Naive B cell (primary cell): ENCODE results near the gene SALL4. TPM values are rescaled to one million over a fixed set of nuclear protein-coding genes. Genes with fewer than 3 reads are reported as not detected.
"Not testable (repeated sequence)": the region's sequence is repeated elsewhere in the genome, so short reads cannot be mapped to it uniquely, and the experiment has no call there.

Source experiments
- ATAC-seq, 2 donors: fragments of 150-1000 bp; cut with Tn5 transposase; 2 replicates each; pipeline ENCODE4 v1.10.0; 2021; ENCODE audit warnings: low read depth in 2 of 2, mild to moderate bottlenecking in 2 of 2, moderate library complexity in 2 of 2
- DNase-seq: peaks from one replicate; pipeline ENCODE4 v3.0.0; 2022
- H3K27ac Mint-ChIP-seq, 6 donors: one replicate each; pipeline ENCODE4 v1.8.0; 2020 to 2022; ENCODE audit warnings: mild to moderate bottlenecking in 6 of 6, mixed read lengths in 6 of 6, moderate library complexity in 5 of 6, inconsistent platforms in 2 of 6
- H3K27me3 Mint-ChIP-seq, 3 donors: one replicate each; pipeline ENCODE4 v1.8.0; 2021 to 2022; ENCODE audit warnings: mixed read lengths in 3 of 3, mild to moderate bottlenecking in 1 of 3
- H3K36me3 Mint-ChIP-seq, 2 donors: one replicate each; pipeline ENCODE4 v1.8.0; 2020 to 2022; ENCODE audit warnings: mixed read lengths in 2 of 2, inconsistent platforms in 1 of 2, mild to moderate bottlenecking in 1 of 2
- H3K4me1 Mint-ChIP-seq, 3 donors: one replicate each; pipeline ENCODE4 v1.8.0; 2020 to 2022; ENCODE audit warnings: mixed read lengths in 3 of 3, inconsistent platforms in 1 of 3, mild to moderate bottlenecking in 1 of 3, moderate library complexity in 1 of 3
- H3K4me3 Mint-ChIP-seq, 8 donors: one replicate each; pipeline ENCODE4 v1.8.0; 2020 to 2022; ENCODE audit warnings: mild to moderate bottlenecking in 8 of 8, mixed read lengths in 8 of 8, moderate library complexity in 8 of 8, inconsistent platforms in 2 of 8
- H3K9me3 Mint-ChIP-seq, 7 donors: one replicate each; pipeline ENCODE4 v1.8.0; 2020 to 2022; ENCODE audit warnings: mixed read lengths in 7 of 7, mild to moderate bottlenecking in 5 of 7, inconsistent platforms in 2 of 7, moderate library complexity in 1 of 7
- polyA plus RNA-seq, 6 donors: library from polyadenylated mRNA; unstranded; fragments of 300-500 nt; fragmentation: Illumina TruSeq; gene quantifications; one replicate each; pipeline ENCODE4 v1.2.3, GENCODE V29; 2021; ENCODE audit warnings: low read depth in 6 of 6

The SALL4 gene
- polyA plus RNA-seq, 6 donors from 2014 or later: not detected

DNA sequence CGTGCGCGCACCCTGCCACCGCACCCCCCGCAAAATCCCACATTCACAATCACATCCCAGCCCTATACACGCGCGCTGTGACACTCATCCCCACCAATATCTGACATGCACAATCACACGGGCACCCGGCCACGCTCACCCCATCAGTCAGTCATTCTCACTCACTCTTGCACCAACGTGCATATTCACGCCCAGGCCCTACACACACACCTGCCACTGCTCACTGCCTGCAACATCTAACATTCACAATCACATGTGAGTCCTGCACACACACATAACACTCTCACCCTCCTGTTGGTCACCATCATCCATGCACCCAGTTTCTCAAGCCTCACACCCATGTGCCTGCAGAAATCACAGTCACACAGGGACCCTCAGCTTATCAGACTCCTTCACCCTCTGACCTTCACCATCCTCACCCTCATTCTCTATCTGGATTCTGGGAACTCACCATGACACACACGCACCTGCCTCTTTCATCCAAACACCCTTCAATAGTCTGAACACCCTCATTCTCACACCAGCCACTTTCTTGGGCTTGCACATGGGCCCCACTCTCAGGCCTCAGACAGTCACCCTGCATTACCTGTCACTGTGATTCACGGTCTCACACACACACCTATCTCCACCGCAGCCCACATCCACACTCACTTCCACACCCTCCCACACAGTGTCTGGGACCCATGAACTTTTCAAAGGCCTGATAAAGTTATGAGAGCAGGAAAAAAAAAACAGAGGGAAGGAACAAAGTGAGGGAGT lies 33.4 kb downstream of the SALL4 start:
- Mint-ChIP-seq H3K9me3 (peaks cover 0 to 3% (median 0%) of the 10 kb centered on the region in 7 donors), H3K4me3 (peak overlapping the region; percentile 58 to 89 (median 80)), H3K4me1 (peaks cover 8% of the 10 kb centered on the region in 3 donors), H3K27ac (peak overlapping the region in 2 of 6 donors; percentile 4 to 75), H3K27me3 (peaks cover 39 to 45% (median 43%) of the 10 kb centered on the region in 3 donors), H3K36me3 (peaks cover 0 to 11% of the 10 kb centered on the region in 2 donors)
- no peak for DNase-seq
- no peak for ATAC-seq

DNA sequence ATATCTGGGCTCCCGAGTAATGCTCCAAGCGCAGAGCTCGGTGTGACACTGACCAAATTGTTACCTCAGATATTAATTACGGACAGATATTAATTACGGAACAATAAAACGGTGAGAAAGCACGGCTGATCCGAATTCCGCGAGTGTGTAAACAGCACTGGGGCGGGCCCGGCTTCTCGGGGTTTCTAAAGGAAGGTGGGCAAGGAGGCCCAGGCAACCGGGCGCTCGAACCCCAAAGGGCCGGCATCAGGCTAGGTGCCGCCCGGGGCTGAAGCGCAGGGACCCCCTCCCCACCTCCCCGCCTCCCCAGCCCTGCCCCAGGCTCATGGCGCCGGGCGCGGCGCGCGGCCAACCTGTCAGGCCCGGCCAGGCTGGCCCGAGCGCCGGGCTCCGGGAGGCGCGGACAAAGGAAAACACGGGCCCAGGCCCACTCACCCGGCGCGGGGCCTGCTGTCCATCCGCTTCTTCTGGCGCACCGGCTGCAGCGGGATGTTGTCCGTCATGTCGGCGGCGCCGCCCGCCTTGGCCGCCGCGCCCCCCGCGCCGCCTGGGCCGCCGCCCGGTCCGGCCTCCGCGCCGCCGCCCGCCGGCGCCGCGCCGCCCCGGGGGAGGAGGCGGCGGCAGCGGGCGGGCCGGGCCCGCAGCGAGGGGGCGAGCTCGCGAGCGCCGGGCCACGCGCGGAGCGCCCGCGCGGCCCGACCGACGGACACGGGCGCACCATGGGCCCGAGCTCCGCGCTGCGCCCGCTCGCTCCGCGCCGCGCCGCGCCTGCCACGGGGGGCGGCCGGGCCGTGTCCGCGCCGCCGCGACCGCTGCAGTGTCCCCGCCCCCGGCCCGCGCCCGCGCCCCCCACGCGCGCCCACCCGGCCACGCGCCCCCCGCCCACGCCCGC lies 34.2 kb downstream of the SALL4 start, which contains the start of gene ATP9A:
Gene ATP9A, minus strand, starts transcription at position 524 of the 892 bp plus-strand sequence. Its CDS starts 21 bp downstream, at position 503.
- Mint-ChIP-seq H3K9me3 (peaks cover 0 to 3% (median 0%) of the 10 kb centered on the region in 7 donors), H3K4me3 (peak within 1 kb of the TSS; percentile 58 to 89 (median 80)), H3K27ac (peak within 1 kb of the TSS in 2 of 6 donors; percentile 4 to 75), H3K36me3 (peaks cover 0 to 11% of the 10 kb centered on the region in 2 donors), H3K27me3 (peaks cover 35 to 51% (median 42%) of the 10 kb centered on the region in 3 donors), H3K4me1 (peaks cover 8% of the 10 kb centered on the region in 3 donors)
- DNase-seq (no peak), ATAC-seq (no peak)

DNA sequence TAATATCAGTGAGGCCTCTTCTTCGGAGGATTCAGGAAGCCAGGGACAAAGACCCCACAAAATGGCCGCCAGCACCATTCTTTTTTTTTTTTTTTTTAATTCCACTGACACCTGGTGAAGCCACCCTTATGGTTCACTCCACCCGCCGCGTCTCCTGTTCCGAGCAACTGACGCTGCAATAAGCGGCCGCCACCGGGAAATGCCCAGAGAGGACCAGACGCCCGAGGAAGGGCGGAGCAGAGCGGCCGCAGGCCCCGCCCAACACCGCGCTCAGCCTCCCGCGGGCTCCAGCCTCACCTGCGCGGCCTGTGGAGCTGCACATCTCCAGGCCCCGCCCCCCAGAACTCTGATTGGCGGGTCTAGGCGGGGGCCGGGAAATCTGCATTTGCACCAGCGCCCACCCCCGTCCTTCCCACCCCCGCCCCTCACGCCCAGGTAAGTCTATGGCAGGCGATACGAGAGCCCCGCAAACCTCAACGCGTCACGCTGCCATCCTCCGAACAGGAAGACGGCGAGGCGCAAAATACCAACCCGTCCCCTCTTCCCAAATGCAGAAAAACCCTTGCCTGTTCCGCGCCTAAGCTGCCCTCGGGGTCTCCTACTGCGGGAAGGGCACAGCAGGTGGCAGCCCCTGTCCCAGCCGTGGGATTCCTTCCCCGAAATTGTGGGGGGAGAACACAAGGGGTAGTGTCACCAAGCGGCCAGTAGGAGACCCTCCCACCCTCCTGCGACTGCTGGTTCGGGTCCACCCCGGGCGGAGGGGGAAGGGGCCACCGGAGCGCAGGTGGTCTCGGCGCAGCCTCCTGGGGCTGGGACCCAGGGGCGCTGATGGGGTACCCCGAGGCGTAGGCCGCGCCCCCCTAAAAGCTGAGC lies 35.1 kb downstream of the SALL4 start:
- peak; percentile 5 for DNase-seq
- H3K36me3 Mint-ChIP-seq: peaks cover 0 to 11% of the 10 kb centered on the region in 2 donors

DNA sequence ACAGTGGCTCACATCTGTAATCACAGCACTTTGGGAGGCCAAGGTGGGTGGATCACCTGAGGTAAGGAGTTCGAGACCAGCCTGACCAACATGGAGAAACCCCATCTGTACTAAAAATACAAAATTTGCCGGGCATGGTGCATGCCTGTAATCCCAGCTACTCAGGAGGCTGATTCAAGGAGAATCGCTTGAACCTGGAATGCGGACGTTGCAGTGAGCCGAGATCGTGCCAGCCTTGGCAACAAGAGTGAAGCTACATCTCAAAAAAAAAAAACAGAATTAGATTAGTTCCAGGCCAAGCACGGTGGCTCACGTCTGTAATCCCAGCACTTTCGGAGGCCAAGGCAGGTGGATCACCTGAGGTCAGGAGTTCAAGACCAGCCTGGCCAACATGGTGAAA lies 36.9 kb downstream of the SALL4 start:
- not testable (repeated sequence) for DNase-seq, H3K4me3 Mint-ChIP-seq, H3K4me1 Mint-ChIP-seq, ATAC-seq, H3K27ac Mint-ChIP-seq, H3K9me3 Mint-ChIP-seq
- peaks cover 0 to 11% of the 10 kb centered on the region in 2 donors for H3K36me3 Mint-ChIP-seq
- peaks cover 30 to 50% (median 30%) of the 10 kb centered on the region in 3 donors for H3K27me3 Mint-ChIP-seq

More for the DNA sequence above, 35.1 kb downstream of the SALL4 start:
- Mint-ChIP-seq H3K27ac (no peak overlapping the region), H3K4me3 (peak overlapping the region in 7 of 8 donors; percentile 34 to 83 (median 80)), H3K9me3 (peaks cover 0 to 3% (median 0%) of the 10 kb centered on the region in 7 donors), H3K4me1 (peaks cover 8% of the 10 kb centered on the region in 3 donors), H3K27me3 (peaks cover 32 to 51% (median 33%) of the 10 kb centered on the region in 3 donors)
- peak; percentile 53 to 80 for ATAC-seq

DNA sequence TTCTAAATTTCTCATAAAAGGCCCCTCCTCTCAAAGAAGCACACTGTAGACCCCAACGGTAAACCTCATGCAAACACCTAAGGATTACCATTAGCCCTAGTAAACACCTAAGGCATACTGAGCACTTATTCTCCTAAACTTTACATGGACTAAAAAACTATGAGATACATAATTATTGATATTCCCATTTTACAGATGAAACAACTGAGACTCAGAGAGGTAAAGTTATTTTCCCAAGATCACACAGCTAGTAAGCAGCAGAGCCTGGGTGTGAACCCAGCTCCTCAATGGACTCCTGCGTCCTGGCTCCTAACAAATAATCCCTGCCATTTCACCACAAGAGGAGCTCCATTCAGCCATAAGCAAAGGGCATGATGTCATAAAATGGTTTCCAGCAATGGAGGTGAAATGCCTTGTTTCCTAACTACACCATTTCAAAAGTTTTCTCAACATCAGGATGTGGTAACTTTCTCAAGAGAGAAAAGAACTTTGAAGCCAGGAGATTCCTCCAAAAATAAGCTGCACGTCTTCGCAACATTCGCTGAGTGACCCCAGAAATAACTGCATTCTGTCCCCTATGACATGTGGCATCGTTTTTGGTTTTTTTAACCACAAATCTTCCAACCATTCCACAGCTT lies 38.2 kb downstream of the SALL4 start:
- Mint-ChIP-seq H3K9me3 (peaks cover 0 to 5% (median 0%) of the 10 kb centered on the region in 7 donors), H3K4me1 (peaks cover 5 to 6% (median 6%) of the 10 kb centered on the region in 3 donors), H3K27me3 (peaks cover 20 to 37% (median 26%) of the 10 kb centered on the region in 3 donors), H3K36me3 (peaks cover 0 to 8% of the 10 kb centered on the region in 2 donors), H3K27ac (no peak overlapping the region), H3K4me3 (peak overlapping the region in 1 of 8 donors; percentile 53)
- ATAC-seq (no peak), DNase-seq (no peak)

DNA sequence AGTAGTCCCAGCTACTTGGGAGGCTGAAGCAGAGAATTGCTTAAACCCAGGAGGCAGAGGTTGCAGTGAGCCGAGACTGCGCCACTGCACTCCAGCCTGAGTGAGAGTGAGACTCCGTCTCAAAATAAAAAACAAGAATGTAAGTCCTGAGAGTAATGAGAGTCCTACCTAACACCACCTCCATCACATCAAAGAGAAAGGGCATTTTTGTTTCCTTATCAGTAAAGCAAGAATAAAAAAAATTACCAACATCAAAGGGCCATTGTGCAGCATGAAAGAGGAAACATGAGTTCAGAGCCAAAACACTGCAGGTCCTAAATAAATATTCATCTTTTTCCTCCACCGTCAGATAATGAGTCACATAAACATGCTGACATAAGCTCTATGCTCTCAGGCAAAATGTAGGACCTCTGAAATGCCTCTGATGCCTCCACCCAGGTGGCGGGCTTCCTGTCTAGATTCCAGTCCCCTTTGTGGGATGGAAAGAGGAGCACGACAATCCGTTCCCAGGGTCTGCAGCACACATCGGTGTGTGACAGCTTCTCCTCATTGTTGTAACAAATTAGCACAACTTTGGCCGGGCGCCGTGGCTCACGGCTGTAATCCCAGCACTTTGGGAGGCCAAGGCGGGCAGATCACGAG lies 41.3 kb downstream of the SALL4 start:
- Mint-ChIP-seq H3K27me3 (peaks cover 10 to 20% (median 18%) of the 10 kb centered on the region in 3 donors), H3K36me3 (no peaks in the 10 kb centered on the region), H3K27ac (no peak overlapping the region), H3K9me3 (peaks cover 0 to 5% (median 0%) of the 10 kb centered on the region in 7 donors), H3K4me1 (no peaks in the 10 kb centered on the region), H3K4me3 (no peak overlapping the region)
- DNase-seq (no peak), ATAC-seq (no peak)

DNA sequence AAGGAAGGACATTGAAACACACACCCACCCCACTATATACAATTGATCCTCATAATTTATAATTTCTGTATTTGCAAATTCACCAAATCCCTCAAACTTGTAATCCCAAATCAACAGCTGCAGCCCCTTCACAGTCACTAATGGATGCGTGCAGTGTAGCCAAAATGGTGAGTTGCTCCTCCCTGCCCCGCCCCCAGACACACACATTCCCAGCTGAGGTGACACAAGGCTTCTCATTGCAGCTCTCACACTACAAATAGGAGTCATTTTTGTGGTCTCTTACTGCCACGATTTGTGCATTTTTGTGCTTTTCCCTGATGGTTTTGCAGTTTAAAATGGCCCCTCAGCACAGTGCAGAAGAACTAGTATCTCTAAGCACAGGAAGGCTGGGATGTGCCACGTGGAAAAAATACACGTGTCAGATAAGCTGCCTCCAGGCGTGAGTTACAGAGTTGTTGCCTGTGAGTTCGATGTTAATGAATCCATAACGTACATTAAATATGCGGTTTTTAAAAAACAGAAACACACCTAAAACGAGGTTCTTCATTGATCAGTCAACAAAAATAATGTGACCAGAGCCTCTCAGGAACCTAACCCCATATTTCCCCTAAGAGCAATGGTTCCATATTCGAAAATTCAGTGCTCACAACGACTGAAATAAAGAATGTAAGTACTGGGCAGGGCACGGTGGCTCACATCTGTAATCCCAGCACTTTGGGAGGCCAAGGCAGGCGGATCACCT lies 42.4 kb downstream of the SALL4 start:
- H3K27me3 Mint-ChIP-seq: peaks cover 7 to 16% (median 13%) of the 10 kb centered on the region in 3 donors
- no peak for DNase-seq
- H3K27ac Mint-ChIP-seq: no peak overlapping the region
- no peaks in the 10 kb centered on the region for H3K4me1 Mint-ChIP-seq
- no peaks in the 10 kb centered on the region for H3K36me3 Mint-ChIP-seq
- H3K9me3 Mint-ChIP-seq: peaks cover 0 to 5% (median 0%) of the 10 kb centered on the region in 7 donors
- no peak overlapping the region for H3K4me3 Mint-ChIP-seq
- ATAC-seq: no peak

DNA sequence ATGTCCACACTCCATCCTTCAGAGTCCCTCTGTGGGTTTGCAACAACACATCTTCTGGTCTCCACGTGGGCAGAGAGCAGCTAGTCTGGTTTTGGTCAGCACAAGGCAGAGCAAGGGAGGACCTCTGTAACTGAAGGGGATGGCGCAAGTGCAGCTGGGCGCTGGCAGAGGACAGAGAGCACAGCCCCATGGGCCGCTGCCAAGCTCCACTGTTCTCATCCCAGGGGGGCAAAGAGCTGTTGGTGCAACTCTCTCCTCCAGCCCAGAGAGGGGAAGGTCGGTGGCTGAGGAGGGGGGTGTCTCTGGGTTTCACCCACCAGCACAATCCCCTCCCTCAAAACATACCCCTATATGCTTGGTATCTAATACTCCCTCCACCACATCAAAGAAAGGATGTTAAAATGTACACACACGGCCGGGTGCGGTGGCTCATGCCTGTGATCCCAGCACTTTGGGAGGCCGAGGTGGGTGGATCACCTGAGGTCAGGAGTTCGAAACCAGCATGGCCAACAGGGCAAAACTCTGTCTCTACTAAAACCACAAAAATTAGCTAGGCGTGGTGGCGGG lies 43.3 kb downstream of the SALL4 start:
- peaks cover under 1 to 9% (median 7%) of the 10 kb centered on the region in 3 donors for H3K27me3 Mint-ChIP-seq
- ATAC-seq: no peak
- H3K4me1 Mint-ChIP-seq: no peaks in the 10 kb centered on the region
- H3K4me3 Mint-ChIP-seq: peak overlapping the region in 1 of 8 donors; percentile 15
- no peak overlapping the region for H3K27ac Mint-ChIP-seq
- peaks cover 0 to 5% (median 0%) of the 10 kb centered on the region in 7 donors for H3K9me3 Mint-ChIP-seq
- DNase-seq: no peak
- H3K36me3 Mint-ChIP-seq: no peaks in the 10 kb centered on the region

DNA sequence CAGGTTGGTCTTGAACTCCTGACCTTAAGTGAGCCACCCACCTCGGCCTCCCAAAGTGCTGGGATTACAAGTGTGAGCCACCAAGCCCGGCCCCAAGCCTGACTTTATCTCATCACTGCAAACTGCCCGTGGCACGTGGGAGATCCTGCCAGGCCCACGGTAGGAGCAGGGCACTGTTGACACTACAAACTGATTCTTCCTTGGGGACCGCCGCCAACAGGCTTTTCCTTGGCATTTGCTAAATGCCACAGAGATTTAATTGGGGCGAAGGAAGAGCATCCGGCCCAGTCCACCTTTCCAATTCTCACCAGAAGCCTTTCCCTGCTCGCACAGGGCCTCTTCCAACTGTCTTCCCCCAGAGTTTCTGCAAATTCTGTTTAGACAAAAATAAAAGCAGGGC lies 45.1 kb downstream of the SALL4 start:
- Mint-ChIP-seq H3K36me3 (no peaks in the 10 kb centered on the region), H3K4me3 (no peak overlapping the region), H3K27me3 (peaks cover 0 to 9% (median 0%) of the 10 kb centered on the region in 3 donors), H3K4me1 (no peaks in the 10 kb centered on the region), H3K27ac (no peak overlapping the region), H3K9me3 (peaks cover 0 to 3% (median 0%) of the 10 kb centered on the region in 7 donors)
- ATAC-seq (no peak), DNase-seq (no peak)

DNA sequence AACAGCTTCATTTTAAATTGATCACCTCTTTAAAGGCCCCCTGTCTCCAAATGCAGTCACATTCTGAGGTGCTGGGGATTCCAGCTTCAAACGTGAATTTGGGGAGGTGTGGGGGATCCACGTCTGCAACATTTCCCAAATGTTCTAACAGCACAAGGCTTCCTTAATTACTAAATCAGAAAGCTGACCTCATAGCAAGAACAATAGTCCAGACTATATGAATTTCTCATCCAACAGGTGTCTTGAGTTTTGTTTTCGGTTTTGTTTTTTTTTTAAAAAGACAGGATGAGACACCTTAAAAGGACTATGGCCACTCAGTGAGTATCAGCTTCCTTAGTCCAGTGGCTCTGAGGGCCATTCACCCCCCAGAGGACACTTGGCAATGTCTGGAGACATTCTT lies 45.7 kb downstream of the SALL4 start:
- H3K36me3 Mint-ChIP-seq: no peaks in the 10 kb centered on the region
- H3K9me3 Mint-ChIP-seq: peaks cover 0 to 2% (median 0%) of the 10 kb centered on the region in 7 donors
- DNase-seq (no peak), ATAC-seq (no peak)
- H3K4me3 Mint-ChIP-seq: no peak overlapping the region
- peaks cover 0 to 9% (median 0%) of the 10 kb centered on the region in 3 donors for H3K27me3 Mint-ChIP-seq
- H3K4me1 Mint-ChIP-seq: no peaks in the 10 kb centered on the region
- H3K27ac Mint-ChIP-seq: no peak overlapping the region

DNA sequence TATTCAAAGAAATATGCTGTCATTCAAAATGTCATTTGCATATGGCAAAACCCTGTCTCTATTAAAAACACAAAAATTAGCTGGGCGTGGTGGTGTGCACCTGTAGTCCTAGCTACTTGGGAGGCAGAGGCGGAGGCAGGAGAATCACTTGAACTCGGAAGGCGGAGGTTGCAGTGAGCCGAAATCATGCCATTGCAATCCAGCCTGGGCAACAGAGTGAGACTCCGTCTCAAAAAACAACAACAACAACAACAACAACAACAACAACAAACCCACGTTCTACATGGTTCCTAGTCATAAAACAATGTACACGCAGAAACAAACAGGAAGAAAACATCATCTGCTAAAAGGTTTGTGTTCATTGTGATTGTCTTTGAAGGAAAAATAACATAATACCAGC lies 49.1 kb downstream of the SALL4 start:
- H3K27ac Mint-ChIP-seq, DNase-seq, H3K9me3 Mint-ChIP-seq, H3K36me3 Mint-ChIP-seq, H3K4me1 Mint-ChIP-seq, H3K27me3 Mint-ChIP-seq, H3K4me3 Mint-ChIP-seq, ATAC-seq: not testable (repeated sequence)
